Endothelial cell of umbilical vein (primary cell): Measurements from ENCODE around the gene HP1BP3. TPM values are rescaled to one million over a fixed set of nuclear protein-coding genes. Genes with fewer than 3 reads are reported as not detected.

Experiments used
- BruUV-seq: library from RNA; stranded (reverse); fragments of 400-500 nt; replicated peaks from 2 replicates; lab custom pipeline; 2021; lab: Mats Ljungman, UMichigan
- CTCF ChIA-PET: fragments of 300-600, 350-600 bp; sonication (Branson Sonifier 250); formaldehyde crosslinking; loops from one replicate; lab custom pipeline; 2021; ENCODE audit warnings: antibody characterized with exemption, inconsistent platforms; lab: Charles Lee
- POLR2A ChIA-PET: fragments of 300-600, 350-600 bp; sonication (Branson Sonifier 250); formaldehyde crosslinking; loops from one replicate; lab custom pipeline; 2021; ENCODE audit warnings: antibody characterized with exemption, inconsistent platforms; lab: Charles Lee
- DNase-seq: peaks from one replicate; pipeline ENCODE4 v3.0.0-alpha.2; 2011; ENCODE audit warnings: low read depth, low spot score
- FAIRE-seq: peaks from 2 replicates; lab custom pipeline; 2011; peaks lifted over from hg19 to GRCh38; lab: Jason Lieb, UNC
- H2AFZ ChIP-seq: 2 replicates; pipeline ENCODE4 v1.6.0; 2012; ENCODE audit warnings: low read depth, low read length, control low read depth, inconsistent platforms
- H3K27ac ChIP-seq: 2 replicates; pipeline ENCODE4 v1.5.1; 2011; ENCODE audit warnings: low read depth, mild to moderate bottlenecking, control low read depth, low read length, moderate library complexity; ENCODE audit not compliant: insufficient read depth
- H3K27me3 ChIP-seq, 2 experiments: 2 replicates each; pipeline versions ENCODE4 v1.6.0 to v1.6.1; 2011; ENCODE audit warnings: low read length in 2 of 2, mixed read lengths in 1 of 2; ENCODE audit not compliant: control insufficient read depth in 2 of 2, insufficient read depth in 2 of 2
- H3K36me3 ChIP-seq, 2 experiments: 2 replicates in 1 of 2; 3 replicates in 1 of 2; pipeline ENCODE4 v1.5.1; 2011; ENCODE audit warnings: low read length in 2 of 2, mild to moderate bottlenecking in 1 of 2, moderate library complexity in 1 of 2; ENCODE audit not compliant: control insufficient read depth in 2 of 2, insufficient read depth in 2 of 2; ENCODE audit errors: extremely low read depth in 1 of 2
- H3K4me1 ChIP-seq: 3 replicates; pipeline ENCODE4 v1.5.1; 2011; ENCODE audit warnings: mild to moderate bottlenecking, low read length; ENCODE audit not compliant: control insufficient read depth, insufficient read depth; ENCODE audit errors: extremely low read depth
- H3K4me2 ChIP-seq: 2 replicates; pipeline ENCODE4 v1.6.1; 2011; ENCODE audit warnings: low read length, control low read depth, mixed read lengths; ENCODE audit not compliant: insufficient read depth
- H3K4me3 ChIP-seq, 3 experiments: fragments of 200-600 bp in 1 of 3; sonication (generic), shearing (Covaris generic) in 1 of 3; replicated peaks in 1 of 3; 2 replicates each; pipeline ENCODE4 v1.5.1; 2011 to 2016; ENCODE audit warnings: control low read depth in 3 of 3, low read length in 3 of 3, mild to moderate bottlenecking in 2 of 3, inconsistent platforms in 1 of 3, low read depth in 1 of 3, moderate library complexity in 1 of 3; ENCODE audit not compliant: insufficient read depth in 1 of 3
- H3K79me2 ChIP-seq: 2 replicates; pipeline ENCODE4 v1.6.0; 2012; ENCODE audit warnings: low read length, inconsistent platforms; ENCODE audit not compliant: control insufficient read depth, insufficient read depth
- H3K9ac ChIP-seq: replicated peaks from 2 replicates; pipeline ENCODE3; 2011; ENCODE audit warnings: low read length, control low read depth; ENCODE audit not compliant: insufficient read depth; ENCODE audit errors: extremely low read depth
- H3K9me1 ChIP-seq: replicated peaks from 3 replicates; pipeline ENCODE4 v1.6.0; 2011; ENCODE audit warnings: mild to moderate bottlenecking, low read length; ENCODE audit not compliant: control insufficient read depth, insufficient read depth; ENCODE audit errors: extremely low read depth
- H3K9me3 ChIP-seq: replicated peaks from 2 replicates; pipeline ENCODE4 v1.5.1; 2012; ENCODE audit warnings: low read length, inconsistent platforms; ENCODE audit not compliant: control insufficient read depth, insufficient read depth
- H4K20me1 ChIP-seq: replicated peaks from 2 replicates; pipeline ENCODE3; 2011; ENCODE audit warnings: mild to moderate bottlenecking, low read length; ENCODE audit not compliant: control insufficient read depth, insufficient read depth; ENCODE audit errors: extremely low read depth
- EZH2 ChIP-seq: IDR thresholded peaks from 2 replicates; pipeline ENCODE4 v1.6.1; 2012; ENCODE audit warnings: borderline replicate concordance, low read depth, mild to moderate bottlenecking, moderate library complexity, low read length, inconsistent platforms; ENCODE audit not compliant: severe bottlenecking
- FOS ChIP-seq: IDR thresholded peaks from 2 replicates; pipeline ENCODE4 v1.6.1; 2011; ENCODE audit warnings: mild to moderate bottlenecking, low read length, moderate library complexity, borderline replicate concordance; ENCODE audit not compliant: insufficient read depth
- GATA2 ChIP-seq: IDR thresholded peaks from 2 replicates; pipeline ENCODE4 v1.7.0; 2011; ENCODE audit warnings: low read depth, mild to moderate bottlenecking, moderate library complexity, mixed read lengths, low read length; ENCODE audit not compliant: insufficient read length, insufficient read depth
- JUN ChIP-seq: IDR thresholded peaks from 2 replicates; pipeline ENCODE4 v1.6.1; 2011; ENCODE audit warnings: borderline replicate concordance, low read depth; ENCODE audit not compliant: insufficient read length, insufficient read depth
- MYC ChIP-seq: IDR thresholded peaks from one replicate; pipeline ENCODE4 v1.6.1; 2011; ENCODE audit warnings: mild to moderate bottlenecking, low read depth, low read length
- POLR2A ChIP-seq: IDR thresholded peaks from 2 replicates; pipeline ENCODE4 v1.6.1; 2012; ENCODE audit warnings: low read depth, mild to moderate bottlenecking, control low read depth, low read length
- POLR2AphosphoS5 ChIP-seq: IDR thresholded peaks from 2 replicates; pipeline ENCODE4 v1.6.1; 2012; ENCODE audit warnings: low read depth, mild to moderate bottlenecking, control low read depth, low read length, moderate library complexity; ENCODE audit not compliant: insufficient read depth
- dilution Hi-C: fragments of 300-500 bp; cut with MboI; formaldehyde crosslinking; loops from one replicate; pipeline ENCODE4 v1.15.0; 2019; ENCODE audit warnings: low sequenced_read_pairs; ENCODE audit not compliant: extremely low pct_ligation_motif_present
- intact Hi-C: fragments of 100-400 bp; cut with micrococcal nuclease; formaldehyde crosslinking; loops from one replicate; pipeline ENCODE4 v1.10.0; 2022
- polyA plus RNA-seq, 4 experiments: library from polyadenylated mRNA; depleted of rRNA in 3 of 4; stranded (reverse) in 3 of 4; unstranded in 1 of 4; fragments of >200 nt; gene quantifications; 2 replicates each; pipeline versions ENCODE4 v1.2.1 to v1.2.3, GENCODE V29; 2011 to 2012; ENCODE audit warnings: missing spikeins in 1 of 4
- total RNA-seq: library from RNA; stranded (reverse); gene quantifications from 2 replicates; pipeline ENCODE4 v1.2.3, GENCODE V29; 2021
- TF ChIP-seq, protein P1 (sequence below): IDR thresholded peaks from 2 replicates; pipeline ENCODE4 v1.6.1; 2011; ENCODE audit not compliant: insufficient read depth, insufficient read length
- TF ChIP-seq, protein P2 (sequence below), 2 donors: IDR thresholded peaks; 1 replicate in 1 of 2; 2 replicates in 1 of 2; pipeline ENCODE4 v1.5.1; 2011; ENCODE audit warnings: low read length in 2 of 2, mild to moderate bottlenecking in 2 of 2, moderate library complexity in 2 of 2, control low read depth in 1 of 2, inconsistent platforms in 1 of 2, low read depth in 1 of 2; ENCODE audit not compliant: insufficient read depth in 1 of 2; ENCODE audit errors: extremely low read depth in 1 of 2

Gene HP1BP3
- total and polyA plus RNA-seq, 2 donors (not counting 3 experiments of a cell fraction or from before 2014, with no cell fraction given) = 87.2 to 231 TPM

DNA sequence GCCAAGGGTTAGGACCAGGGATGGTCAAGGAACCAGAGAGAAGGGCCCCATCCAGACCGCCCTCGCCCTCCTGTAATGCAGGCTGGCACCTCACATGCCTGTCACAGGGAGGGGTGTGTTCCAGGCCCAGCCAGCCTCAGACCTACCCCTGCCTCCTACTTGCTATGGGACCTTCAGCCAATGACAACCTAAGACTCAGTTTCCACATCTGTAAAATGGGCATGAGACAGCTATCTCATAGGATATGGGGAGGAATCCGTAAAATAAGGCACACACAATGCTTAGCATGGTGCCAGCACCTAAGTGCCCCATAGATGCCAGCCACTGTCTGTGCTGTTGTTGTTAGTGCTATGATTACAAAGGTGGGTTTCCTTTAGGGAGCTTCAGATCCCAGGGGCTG, 77.2 kb downstream of the HP1BP3 start:
- H3K4me3 ChIP-seq = no peak overlapping the region
- no peak overlapping the region for H3K9ac ChIP-seq
- POLR2A ChIA-PET = no interaction called here
- H4K20me1 ChIP-seq = no peaks in the 10 kb centered on the region
- H2AFZ ChIP-seq = no peak overlapping the region
- no peaks in the 10 kb centered on the region for H3K9me1 ChIP-seq
- BruUV-seq = no TSS peak
- H3K4me2 ChIP-seq = no peak overlapping the region
- FAIRE-seq = no peak
- no peaks in the 10 kb centered on the region for H3K9me3 ChIP-seq
- intact Hi-C loops = no loop called here
- dilution Hi-C loops = no loop called here
- DNase-seq = no peak
- TF ChIP-seq, protein P1, sequence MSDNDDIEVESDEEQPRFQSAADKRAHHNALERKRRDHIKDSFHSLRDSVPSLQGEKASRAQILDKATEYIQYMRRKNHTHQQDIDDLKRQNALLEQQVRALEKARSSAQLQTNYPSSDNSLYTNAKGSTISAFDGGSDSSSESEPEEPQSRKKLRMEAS = no peak
- no peak for TF ChIP-seq JUN
- H3K27ac ChIP-seq = no peak overlapping the region
- no peaks in the 10 kb centered on the region for H3K36me3 ChIP-seq
- no peaks in the 10 kb centered on the region for H3K4me1 ChIP-seq
- H3K79me2 ChIP-seq = no peaks in the 10 kb centered on the region
- H3K27me3 ChIP-seq = no peaks in the 10 kb centered on the region
- CTCF ChIA-PET = interaction anchor here (1.3 to 1.4 kb wide), 2 partner anchors 11 to 13 kb away, joined by 4 to 5 read pairs; no protein-coding TSS in a partner anchor

DNA sequence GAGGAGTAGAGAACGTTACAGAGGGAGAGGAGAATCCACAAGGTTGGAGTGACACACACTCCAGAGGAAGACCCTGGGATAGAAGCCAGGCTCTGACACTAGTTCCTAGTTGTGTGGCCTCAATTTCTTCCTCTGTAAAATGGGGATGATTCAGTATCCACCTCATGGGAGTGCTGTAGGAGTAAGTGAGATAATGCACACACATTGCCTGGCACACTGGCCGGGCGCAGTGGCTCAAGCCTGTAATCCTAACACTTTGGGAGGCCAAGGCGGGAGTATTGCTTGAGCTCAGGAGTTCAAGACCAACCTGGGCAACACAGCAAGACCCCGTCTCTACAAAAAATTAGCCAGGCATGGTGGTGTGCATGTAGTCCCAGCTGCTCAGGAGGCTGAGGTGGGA, 78.2 kb downstream of the HP1BP3 start:
- ChIA-PET POLR2A (no interaction called here), CTCF (interaction anchor here (1.6 to 3.3 kb wide), 2 partner anchors 9 to 12 kb away, joined by 5 to 18 read pairs; partner anchors contain the start of gene KIF17)
- DNase-seq (no peak), FAIRE-seq (no peak)
- Histone ChIP-seq H3K9me3 (no peaks in the 10 kb centered on the region), H4K20me1 (no peaks in the 10 kb centered on the region), H3K4me3 (no peak overlapping the region), H3K27me3 (no peaks in the 10 kb centered on the region), H3K9ac (no peak overlapping the region), H3K36me3 (no peaks in the 10 kb centered on the region), H2AFZ (no peak overlapping the region), H3K4me2 (no peak overlapping the region), H3K27ac (no peak overlapping the region), H3K9me1 (no peaks in the 10 kb centered on the region), H3K79me2 (no peaks in the 10 kb centered on the region), H3K4me1 (no peaks in the 10 kb centered on the region)
- dilution Hi-C loops (no loop called here), intact Hi-C loops (no loop called here)
- no TSS peak for BruUV-seq
- TF ChIP-seq, protein P1 = no peak
- TF ChIP-seq POLR2AphosphoS5 (no peak), JUN (no peak), FOS (no peak), MYC (no peak), EZH2 (no peak), GATA2 (no peak), POLR2A (no peak)
- TF ChIP-seq, protein P2, sequence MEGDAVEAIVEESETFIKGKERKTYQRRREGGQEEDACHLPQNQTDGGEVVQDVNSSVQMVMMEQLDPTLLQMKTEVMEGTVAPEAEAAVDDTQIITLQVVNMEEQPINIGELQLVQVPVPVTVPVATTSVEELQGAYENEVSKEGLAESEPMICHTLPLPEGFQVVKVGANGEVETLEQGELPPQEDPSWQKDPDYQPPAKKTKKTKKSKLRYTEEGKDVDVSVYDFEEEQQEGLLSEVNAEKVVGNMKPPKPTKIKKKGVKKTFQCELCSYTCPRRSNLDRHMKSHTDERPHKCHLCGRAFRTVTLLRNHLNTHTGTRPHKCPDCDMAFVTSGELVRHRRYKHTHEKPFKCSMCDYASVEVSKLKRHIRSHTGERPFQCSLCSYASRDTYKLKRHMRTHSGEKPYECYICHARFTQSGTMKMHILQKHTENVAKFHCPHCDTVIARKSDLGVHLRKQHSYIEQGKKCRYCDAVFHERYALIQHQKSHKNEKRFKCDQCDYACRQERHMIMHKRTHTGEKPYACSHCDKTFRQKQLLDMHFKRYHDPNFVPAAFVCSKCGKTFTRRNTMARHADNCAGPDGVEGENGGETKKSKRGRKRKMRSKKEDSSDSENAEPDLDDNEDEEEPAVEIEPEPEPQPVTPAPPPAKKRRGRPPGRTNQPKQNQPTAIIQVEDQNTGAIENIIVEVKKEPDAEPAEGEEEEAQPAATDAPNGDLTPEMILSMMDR (IDR thresholded peaks at IDR 0.05; ENCODE audit: extremely low read depth in 1 of 2, insufficient read depth in 1 of 2, low read depth in 1 of 2, low read length in 2 of 2) = no peak
